ENCODE results near the gene ATXN1.

- no peak for TF ChIP-seq EZH2phosphoT487 (IDR thresholded peaks at IDR 0.05; ENCODE audit: insufficient read depth, low read depth)
- TF ChIP-seq EZH2 (IDR thresholded peaks at IDR 0.05; ENCODE audit: insufficient read depth, poor library complexity, severe bottlenecking): no peak
Measured at GRCh38 chr6:16523606-16524379, 237.5 kb downstream of the ATXN1 start.

Data from GM23248 (cell line).